PC-9 (cell line): ENCODE measurements around the gene RPS6KA4. TPM values are rescaled to one million over a fixed set of nuclear protein-coding genes. Genes with fewer than 3 reads are reported as not detected.

Source experiments
- BruUV-seq: library from RNA; stranded (reverse); fragments of 400-500 nt; replicated peaks from 2 replicates; lab custom pipeline; 2021; lab: Mats Ljungman, UMichigan
- CTCF ChIA-PET: fragments of 300-600 bp; sonication (Branson Sonifier 250); formaldehyde crosslinking; loops from one replicate; lab custom pipeline; 2022; ENCODE audit warnings: antibody characterized with exemption; lab: Charles Lee
- POLR2A ChIA-PET: fragments of 300-600 bp; sonication (Branson Sonifier 250); formaldehyde crosslinking; loops from one replicate; lab custom pipeline; 2022; ENCODE audit warnings: antibody characterized with exemption; ENCODE audit not compliant: unreplicated experiment; lab: Charles Lee
- DNase-seq, 2 experiments: peaks; one replicate each; pipeline versions ENCODE4 v3.0.0 to v3.0.0-alpha.2; 2015 to 2022; ENCODE audit warnings: mixed read lengths in 1 of 2
- H2AFZ ChIP-seq: fragments of 200-600 bp; sonication (generic); 2 replicates; pipeline ENCODE4 v1.8.1; 2017; ENCODE audit warnings: antibody characterized with exemption
- H3F3A ChIP-seq: fragments of 200-600 bp; sonication (generic); 2 replicates; pipeline ENCODE4 v1.8.1; 2017; ENCODE audit warnings: antibody characterized with exemption, mild to moderate bottlenecking, low read depth; ENCODE audit not compliant: insufficient read depth
- H3K27ac ChIP-seq: fragments of 200-600 bp; sonication (generic); 2 replicates; pipeline ENCODE4 v1.6.1; 2016; ENCODE audit warnings: mixed run types
- H3K27me3 ChIP-seq: fragments of 200-600 bp; sonication (generic); 2 replicates; pipeline ENCODE4 v1.6.1; 2016; ENCODE audit warnings: low read depth, mixed run types; ENCODE audit not compliant: insufficient read depth
- H3K36me3 ChIP-seq: fragments of 200-600 bp; sonication (generic); 2 replicates; pipeline ENCODE4 v1.6.1; 2016; ENCODE audit warnings: low read depth, mixed run types
- H3K4me1 ChIP-seq: fragments of 200-600 bp; sonication (generic); replicated peaks from 2 replicates; pipeline ENCODE4 v1.6.1; 2016; ENCODE audit warnings: mixed run types; ENCODE audit not compliant: insufficient read depth
- H3K4me2 ChIP-seq: fragments of 200-600 bp; sonication (generic); 2 replicates; pipeline ENCODE4 v1.6.1; 2017; ENCODE audit warnings: mixed run types
- H3K4me3 ChIP-seq: fragments of 200-600 bp; sonication (generic); 2 replicates; pipeline ENCODE4 v1.6.1; 2016; ENCODE audit warnings: mixed run types
- H3K79me2 ChIP-seq: fragments of 200-600 bp; sonication (generic); 2 replicates; pipeline ENCODE4 v1.6.1; 2017; ENCODE audit warnings: low read depth, mixed run types
- H3K9me2 ChIP-seq: fragments of 200-600 bp; sonication (generic); 2 replicates; pipeline ENCODE4 v1.8.1; 2017; ENCODE audit warnings: mild to moderate bottlenecking; ENCODE audit not compliant: insufficient read depth
- H3K9me3 ChIP-seq: fragments of 200-600 bp; sonication (generic); 2 replicates; pipeline ENCODE4 v1.8.1; 2016; ENCODE audit warnings: low read depth; ENCODE audit not compliant: insufficient read depth
- H4K20me1 ChIP-seq: fragments of 200-600 bp; sonication (generic); 2 replicates; pipeline ENCODE4 v1.8.1; 2017; ENCODE audit not compliant: insufficient read depth
- EZH2 ChIP-seq: fragments of 200-600 bp; sonication (generic); IDR thresholded peaks from 2 replicates; pipeline ENCODE4 v1.8.0; 2017; ENCODE audit warnings: antibody characterized with exemption, low read depth
- intact Hi-C: fragments of 100-400 bp; cut with micrococcal nuclease; formaldehyde crosslinking; loops from one replicate; pipeline ENCODE4 v1.10.0; 2022; ENCODE audit not compliant: unreplicated experiment
- total RNA-seq: library from RNA; stranded (reverse); gene quantifications from 2 replicates; pipeline ENCODE4 v1.2.3, GENCODE V29; 2021
- TF ChIP-seq, protein P1 (sequence below): fragments of 200-600 bp; sonication (generic); conservative IDR thresholded peaks from 2 replicates; pipeline ENCODE4 v1.6.1; 2017; ENCODE audit warnings: mixed run types, antibody characterized with exemption, mild to moderate bottlenecking, moderate library complexity

Gene RPS6KA4
- total RNA-seq, 1 experiment from 2014 or later: 64.3 TPM

GRCh38 chr11:64400667-64401066, 41.7 kb downstream of the RPS6KA4 start:
- no peak overlapping the region for H3K4me3 ChIP-seq

DNA sequence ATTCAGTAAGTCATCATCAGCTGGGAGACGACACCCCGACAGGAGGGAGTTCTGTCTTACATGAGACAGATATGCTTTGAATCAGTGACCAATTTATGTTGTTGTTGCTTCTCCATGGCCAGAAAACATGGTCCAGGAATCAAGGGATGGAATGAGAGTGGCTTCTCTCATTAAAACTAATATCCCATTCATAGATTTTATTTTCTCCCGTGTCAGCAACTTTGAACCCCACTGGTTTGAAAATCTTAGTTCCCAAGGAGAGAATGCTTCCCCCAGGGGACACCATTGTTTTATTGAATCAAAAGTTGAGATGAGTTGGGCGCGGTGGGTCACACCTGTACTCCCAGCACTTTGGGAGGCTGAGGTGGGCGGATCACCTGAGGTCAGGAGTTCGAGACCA, 42.8 kb downstream of the RPS6KA4 start:
- H3F3A ChIP-seq: peaks cover 16% of the 10 kb centered on the region

More at GRCh38 chr11:64400667-64401066, 41.7 kb downstream of the RPS6KA4 start:
- CTCF ChIA-PET: interaction anchor here (1.2 kb wide), 2 partner anchors 14 to 44 kb away, joined by 3 to 4 read pairs; no protein-coding TSS in a partner anchor
- BruUV-seq: no TSS peak
- DNase-seq: no peak
- TF ChIP-seq, protein P1, sequence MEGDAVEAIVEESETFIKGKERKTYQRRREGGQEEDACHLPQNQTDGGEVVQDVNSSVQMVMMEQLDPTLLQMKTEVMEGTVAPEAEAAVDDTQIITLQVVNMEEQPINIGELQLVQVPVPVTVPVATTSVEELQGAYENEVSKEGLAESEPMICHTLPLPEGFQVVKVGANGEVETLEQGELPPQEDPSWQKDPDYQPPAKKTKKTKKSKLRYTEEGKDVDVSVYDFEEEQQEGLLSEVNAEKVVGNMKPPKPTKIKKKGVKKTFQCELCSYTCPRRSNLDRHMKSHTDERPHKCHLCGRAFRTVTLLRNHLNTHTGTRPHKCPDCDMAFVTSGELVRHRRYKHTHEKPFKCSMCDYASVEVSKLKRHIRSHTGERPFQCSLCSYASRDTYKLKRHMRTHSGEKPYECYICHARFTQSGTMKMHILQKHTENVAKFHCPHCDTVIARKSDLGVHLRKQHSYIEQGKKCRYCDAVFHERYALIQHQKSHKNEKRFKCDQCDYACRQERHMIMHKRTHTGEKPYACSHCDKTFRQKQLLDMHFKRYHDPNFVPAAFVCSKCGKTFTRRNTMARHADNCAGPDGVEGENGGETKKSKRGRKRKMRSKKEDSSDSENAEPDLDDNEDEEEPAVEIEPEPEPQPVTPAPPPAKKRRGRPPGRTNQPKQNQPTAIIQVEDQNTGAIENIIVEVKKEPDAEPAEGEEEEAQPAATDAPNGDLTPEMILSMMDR: no peak
- no peak for TF ChIP-seq EZH2
- H3K4me1 ChIP-seq: peaks cover 19% of the 10 kb centered on the region
- H3K27ac ChIP-seq: 0 out of 2 replicates have a peak overlapping the region, but pooled peaks have one; percentile 9
- H3K36me3 ChIP-seq: no peaks in the 10 kb centered on the region
- H2AFZ ChIP-seq: no peak overlapping the region
- H4K20me1 ChIP-seq: no peaks in the 10 kb centered on the region
- H3K27me3 ChIP-seq: no peaks in the 10 kb centered on the region
- no peaks in the 10 kb centered on the region for H3K9me3 ChIP-seq
- H3K9me2 ChIP-seq: no peaks in the 10 kb centered on the region
- peaks cover 7% of the 10 kb centered on the region for H3F3A ChIP-seq
- POLR2A ChIA-PET: no interaction called here
- peak overlapping the region; percentile 49 for H3K4me2 ChIP-seq
- intact Hi-C loops: no loop called here
- no peaks in the 10 kb centered on the region for H3K79me2 ChIP-seq

DNA sequence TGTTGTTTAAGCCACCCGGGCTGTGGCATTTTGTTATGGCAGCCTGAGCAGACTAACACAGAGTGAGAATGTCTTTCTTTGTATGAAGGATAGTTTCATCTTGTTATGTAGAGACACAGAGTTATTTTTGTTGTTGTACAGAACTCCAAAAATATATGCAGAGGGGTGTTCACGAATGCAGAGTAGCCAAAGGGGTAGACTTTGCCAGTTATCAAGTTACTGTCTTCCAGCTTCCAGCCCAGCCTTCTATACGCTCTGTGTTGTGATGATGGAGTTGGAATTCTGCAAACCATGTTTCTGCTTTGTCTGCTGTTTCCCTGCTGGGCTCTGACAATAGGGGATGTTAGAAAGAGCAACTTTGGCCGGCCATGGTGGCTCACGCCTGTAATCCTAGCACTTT, 44.1 kb downstream of the RPS6KA4 start:
- Histone ChIP-seq H3K4me1 (peaks cover 27% of the 10 kb centered on the region), H4K20me1 (no peaks in the 10 kb centered on the region), H3K27ac (no peak overlapping the region), H3F3A (peaks cover 18% of the 10 kb centered on the region), H3K27me3 (no peaks in the 10 kb centered on the region), H3K4me2 (no peak overlapping the region), H3K9me2 (no peaks in the 10 kb centered on the region), H3K4me3 (no peak overlapping the region), H3K36me3 (no peaks in the 10 kb centered on the region), H3K79me2 (no peaks in the 10 kb centered on the region), H3K9me3 (no peaks in the 10 kb centered on the region), H2AFZ (no peak overlapping the region)
- intact Hi-C loops: no loop called here
- BruUV-seq: no TSS peak
- ChIA-PET CTCF (no interaction called here), POLR2A (no interaction called here)
- TF ChIP-seq, protein P1: no peak
- no peak for TF ChIP-seq EZH2
- DNase-seq: no peak

More for the DNA sequence above, 42.8 kb downstream of the RPS6KA4 start:
- Histone ChIP-seq H3K27me3 (no peaks in the 10 kb centered on the region), H2AFZ (no peak overlapping the region), H3K4me3 (no peak overlapping the region), H3K27ac (no peak overlapping the region), H3K4me2 (no peak overlapping the region), H3K4me1 (peaks cover 26% of the 10 kb centered on the region), H4K20me1 (no peaks in the 10 kb centered on the region), H3K9me2 (no peaks in the 10 kb centered on the region), H3K9me3 (no peaks in the 10 kb centered on the region), H3K36me3 (no peaks in the 10 kb centered on the region), H3K79me2 (no peaks in the 10 kb centered on the region)
- CTCF ChIA-PET: interaction anchor here (0.6 to 0.7 kb wide), 2 partner anchors 18 to 95 kb away, joined by 3 to 4 read pairs; no protein-coding TSS in a partner anchor
- POLR2A ChIA-PET: interaction anchor here (0.8 kb wide), 1 partner anchor 1483 kb away, joined by 8 read pairs; no protein-coding TSS in a partner anchor
- BruUV-seq: no TSS peak
- TF ChIP-seq, protein P1: no peak
- TF ChIP-seq EZH2: no peak
- intact Hi-C loops: no loop called here
- no peak for DNase-seq
